Stimulated activated CD4-positive, alpha-beta T cell treated with anti-CD3 and anti-CD28 coated beads, Interleukin-4, amount 100 ng/mL, for 48 hours (primary cell): ENCODE results near the gene PFN3.
"Not testable (repeated sequence)": the region's sequence is repeated elsewhere in the genome, so short reads cannot be mapped to it uniquely, and the experiment has no call there.

Source experiments
- DNase-seq, 2 donors: peaks; one replicate each; pipeline ENCODE4 v3.0.0-alpha.2; 2020; ENCODE audit warnings: low read depth in 2 of 2

The PFN3 gene

GRCh38 chr5:177361418-177362291 is 38.8 kb downstream of the PFN3 start:
- no peak for DNase-seq

GRCh38 chr5:177360740-177361139 is 39.7 kb downstream of the PFN3 start:
- DNase-seq = not testable (repeated sequence)

- DNase-seq = no peak
Measured at GRCh38 chr5:177359860-177360259, 40.6 kb downstream of the PFN3 start.

GRCh38 chr5:177359451-177359851 is 41.0 kb downstream of the PFN3 start:
- no peak for DNase-seq

GRCh38 chr5:177358370-177358819 is 42.1 kb downstream of the PFN3 start:
- no peak for DNase-seq

GRCh38 chr5:177357459-177358351 is 42.8 kb downstream of the PFN3 start, which contains the start of gene RGS14:
Gene RGS14 (plus strand): TSS chr5:177357924. CDS start chr5:177358025, 101 bp downstream.
- DNase-seq = peak in 1 of 2 donors; percentile 55

- DNase-seq = no peak
Measured at GRCh38 chr5:177357146-177357458, 43.4 kb downstream of the PFN3 start.

- no peak for DNase-seq
Measured at GRCh38 chr5:177356746-177357145, 43.7 kb downstream of the PFN3 start.

GRCh38 chr5:177355868-177356168 is 44.6 kb downstream of the PFN3 start:
- DNase-seq = no peak

GRCh38 chr5:177355162-177355867 is 45.1 kb downstream of the PFN3 start:
- no peak for DNase-seq

- DNase-seq = no peak
Measured at GRCh38 chr5:177354711-177355110, 45.8 kb downstream of the PFN3 start.

GRCh38 chr5:177354256-177354655 is 46.2 kb downstream of the PFN3 start:
- DNase-seq = no peak

- no peak for DNase-seq
Measured at GRCh38 chr5:177353093-177353492, 47.4 kb downstream of the PFN3 start.

GRCh38 chr5:177351392-177352329 is 48.8 kb downstream of the PFN3 start, which contains the start of gene LMAN2:
Gene LMAN2 (minus strand): TSS chr5:177351668. CDS start chr5:177351647, 21 bp downstream.
- peak; percentile 81 to 89 for DNase-seq

- DNase-seq = no peak
Measured at GRCh38 chr5:177350776-177351391, 49.6 kb downstream of the PFN3 start.
